ENCODE results near the gene RPRD2.

DNA sequence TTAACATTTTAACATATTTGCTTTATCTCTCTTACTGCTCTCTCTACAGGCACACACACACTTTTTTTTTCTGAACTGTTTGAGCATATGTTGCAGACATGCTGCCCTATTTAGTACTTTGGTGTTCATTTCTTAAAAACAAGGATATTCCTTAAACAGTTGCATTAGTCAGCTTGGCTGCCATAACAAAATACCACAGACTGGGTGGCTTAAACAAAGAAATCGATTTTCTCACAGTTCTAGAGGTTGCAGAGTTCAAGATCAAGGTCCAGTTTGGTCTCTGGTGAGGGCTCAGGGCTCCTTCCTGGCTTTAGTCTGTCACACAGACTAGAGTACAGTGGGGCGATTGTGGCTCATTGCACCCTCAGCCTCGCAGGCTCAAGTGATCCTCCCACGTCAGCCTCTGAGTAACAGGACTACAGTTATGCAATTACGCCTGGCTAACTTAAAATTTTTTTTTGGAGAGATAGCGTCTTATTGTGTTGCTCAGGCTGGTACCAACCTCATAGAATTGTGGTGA, 46.7 kb downstream of the RPRD2 start:
- TF ChIP-seq CTCF (optimal IDR thresholded peaks at IDR 0.05 in 1 of 3, IDR thresholded peaks at IDR 0.05 in 1 of 3, conservative IDR thresholded peaks at IDR 0.05 in 1 of 3; ENCODE audit: extremely low read depth in 1 of 3, insufficient read depth in 2 of 3, low read length in 3 of 3) (no peak), EZH2 (IDR thresholded peaks at IDR 0.05; ENCODE audit: low read length) (no peak)

All from keratinocyte (primary cell).